A549 (cell line): Measurements from ENCODE around the gene TMEM82. TPM values are rescaled to one million over a fixed set of nuclear protein-coding genes. Genes with fewer than 3 reads are reported as not detected.

Experiments used
- ATAC-seq, 2 experiments: fragments of 200-7000 bp in 1 of 2; fragments of >200 bp in 1 of 2; cut with Nextera tagmentation in 1 of 2; cut with Tn5 transposase in 1 of 2; 3 replicates each; pipeline versions ENCODE4 v1.8.0 to v1.9.1; 2018 to 2020; ENCODE audit warnings: mild to moderate bottlenecking in 1 of 2, moderate library complexity in 1 of 2
- CTCF ChIA-PET: fragments of 300-600 bp; sonication (Branson Sonifier 250); formaldehyde crosslinking; extraction: SDS; loops from one replicate; lab custom pipeline; 2021; ENCODE audit warnings: antibody characterized with exemption, inconsistent platforms; lab: Yijun Ruan, JAX
- POLR2A ChIA-PET: fragments of 350-600 bp; formaldehyde crosslinking; extraction: SDS; loops from one replicate; lab custom pipeline; 2021; ENCODE audit warnings: antibody characterized with exemption, inconsistent platforms; lab: Yijun Ruan, JAX
- DNase-seq, 2 experiments: peaks; one replicate each; pipeline versions ENCODE4 v3.0.0 to v3.0.0-alpha.2; 2011 to 2016; ENCODE audit warnings: low read depth in 1 of 2, low spot score in 1 of 2
- FAIRE-seq: peaks from 2 replicates; lab custom pipeline; 2011; peaks lifted over from hg19 to GRCh38; lab: Jason Lieb, UNC
- H3K27ac ChIP-seq, 2 experiments: fragments of >200 bp; sonication (Bioruptor Twin); formaldehyde crosslinking; 3 replicates each; pipeline ENCODE4 v1.5.1; 2016 to 2017
- H3K4me1 ChIP-seq: fragments of >200 bp; sonication (Bioruptor Twin); formaldehyde crosslinking; 3 replicates; pipeline ENCODE4 v1.6.1; 2016
- H3K4me2 ChIP-seq: fragments of >200 bp; sonication (Bioruptor Twin); formaldehyde crosslinking; 3 replicates; pipeline ENCODE4 v1.6.1; 2016
- H3K4me3 ChIP-seq: fragments of >200 bp; sonication (Bioruptor Twin); formaldehyde crosslinking; 3 replicates; pipeline ENCODE4 v1.5.1; 2016
- H3K9me3 ChIP-seq: fragments of >200 bp; sonication (Bioruptor Twin); formaldehyde crosslinking; 3 replicates; pipeline ENCODE4 v1.6.1; 2016
- BHLHE40 ChIP-seq: IDR thresholded peaks from 2 replicates; pipeline ENCODE4 v1.6.1; 2012; ENCODE audit warnings: low read depth, low read length, inconsistent platforms
- ELK1 ChIP-seq: fragments of 150-350 bp; IDR thresholded peaks from 2 replicates; pipeline ENCODE4 v1.6.1; 2014; ENCODE audit warnings: low read depth, mild to moderate bottlenecking, low read length
- FOXS1 ChIP-seq: fragments of 250-450 bp; sonication (Bioruptor Pico); IDR thresholded peaks from 2 replicates; pipeline ENCODE4 v1.5.0; 2020; ENCODE audit warnings: mild to moderate bottlenecking, moderate library complexity
- HEYL ChIP-seq: fragments of 250-450 bp; sonication (Bioruptor Pico); IDR thresholded peaks from 2 replicates; pipeline ENCODE4 v1.8.0; 2021; ENCODE audit warnings: mild to moderate bottlenecking, moderate library complexity
- HOXA7 ChIP-seq: fragments of 250-450 bp; sonication (Bioruptor Pico); IDR thresholded peaks from 2 replicates; pipeline ENCODE4 v1.5.0; 2020; ENCODE audit warnings: mild to moderate bottlenecking, moderate library complexity
- HOXB5 ChIP-seq: fragments of 250-450 bp; sonication (Bioruptor Pico); IDR thresholded peaks from 2 replicates; pipeline ENCODE4 v1.5.0; 2020; ENCODE audit warnings: mild to moderate bottlenecking, moderate library complexity
- JUN ChIP-seq, 2 experiments: fragments of >200 bp; sonication (Bioruptor Twin); formaldehyde crosslinking; IDR thresholded peaks; 2 replicates in 1 of 2; 3 replicates in 1 of 2; pipeline ENCODE4 v1.6.1; 2016 to 2017
- JUNB ChIP-seq: fragments of >200 bp; sonication (Bioruptor Twin); formaldehyde crosslinking; IDR thresholded peaks from 2 replicates; pipeline ENCODE4 v1.6.1; 2016
- MAX ChIP-seq: IDR thresholded peaks from 2 replicates; pipeline ENCODE4 v1.6.1; 2012
- NFE2L2 ChIP-seq: fragments of 150-350 bp; conservative IDR thresholded peaks from 2 replicates; pipeline ENCODE4 v1.6.1; 2014; ENCODE audit warnings: low read length
- NR3C1 ChIP-seq: fragments of >200 bp; sonication (Bioruptor Twin); formaldehyde crosslinking; IDR thresholded peaks from 3 replicates; pipeline ENCODE4 v1.6.1; 2017
- PBX3 ChIP-seq: IDR thresholded peaks from 2 replicates; pipeline ENCODE4 v1.6.1; 2012
- POLR2AphosphoS2 ChIP-seq: conservative IDR thresholded peaks from 2 replicates; pipeline ENCODE4 v1.6.1; 2012; ENCODE audit warnings: low read length, improper control_type of control experiment, inconsistent platforms
- RAD21 ChIP-seq, 2 experiments: fragments of >200 bp in 1 of 2; sonication (Bioruptor Twin) in 1 of 2; formaldehyde crosslinking in 1 of 2; IDR thresholded peaks in 1 of 2; conservative IDR thresholded peaks in 1 of 2; 2 replicates in 1 of 2; 3 replicates in 1 of 2; pipeline ENCODE4 v1.6.1; 2012 to 2018; ENCODE audit warnings: inconsistent platforms in 1 of 2
- RARB ChIP-seq: fragments of 250-450 bp; sonication (Bioruptor Pico); IDR thresholded peaks from 2 replicates; pipeline ENCODE4 v1.8.0; 2021; ENCODE audit warnings: mild to moderate bottlenecking, moderate library complexity
- REST ChIP-seq: fragments of 200-600 bp; sonication (generic); IDR thresholded peaks from 2 replicates; pipeline ENCODE4 v1.6.1; 2016; ENCODE audit warnings: antibody characterized with exemption, mild to moderate bottlenecking, moderate library complexity
- TFCP2L1 ChIP-seq: fragments of 250-450 bp; sonication (Bioruptor Pico); IDR thresholded peaks from 2 replicates; pipeline ENCODE4 v1.5.0; 2021; ENCODE audit warnings: mild to moderate bottlenecking
- TP53 ChIP-seq: fragments of 250-450 bp; sonication (Bioruptor Pico); IDR thresholded peaks from 2 replicates; pipeline ENCODE4 v1.5.0; 2021; ENCODE audit warnings: mild to moderate bottlenecking, moderate library complexity
- ZC3H11A ChIP-seq: fragments of 450-650 bp; IDR thresholded peaks from 2 replicates; pipeline ENCODE4 v1.6.1; 2014; ENCODE audit warnings: antibody characterized with exemption, mild to moderate bottlenecking
- WGBS: methylation state at CpG from one replicate; pipeline ENCODE4 v1.1.6; 2017; ENCODE audit errors: missing lambda C conversion rate; 5-methylcytosine and 5-hydroxymethylcytosine counted together
- polyA plus RNA-seq, 4 experiments: library from polyadenylated mRNA; depleted of rRNA in 3 of 4; stranded (reverse); fragments of >200 nt; fragmentation: RNase III in 1 of 4; extraction: RNeasy Plus Mini Kit Qiagen cat#74134 plus additional on column Dnase treatment in 1 of 4; gene quantifications; 2 replicates in 3 of 4; 3 replicates in 1 of 4; pipeline ENCODE4 v1.2.3, GENCODE V29; 2011 to 2017

Gene TMEM82
- polyA plus RNA-seq, 2 of the 4 experiments (the other 2 are of a cell fraction): not detected

GRCh38 chr1:15728937-15729657 is 13.2 kb upstream of the TMEM82 start:
- DNase-seq (no peak), ATAC-seq (no peak), FAIRE-seq (no peak)
- POLR2A ChIA-PET: no interaction called here
- TF ChIP-seq BHLHE40 (no peak), FOXS1 (CRISPR knock-in tag) (no peak), PBX3 (no peak), NR3C1 (no peak)
- H3K4me3 ChIP-seq: no peak overlapping the region
- H3K4me2 ChIP-seq: no peak overlapping the region
- CTCF ChIA-PET: interaction anchor here (0.6 kb wide), 1 partner anchor 365 kb away, joined by 4 read pairs; no protein-coding TSS in a partner anchor
- H3K4me1 ChIP-seq: no peaks in the 10 kb centered on the region
- WGBS: 96% methylated on average over 19 of the region's 22 CpGs
- no peaks in the 10 kb centered on the region for H3K9me3 ChIP-seq
- no peak overlapping the region for H3K27ac ChIP-seq

- Histone ChIP-seq H3K4me2 (no peak overlapping the region), H3K4me1 (no peaks in the 10 kb centered on the region), H3K9me3 (no peaks in the 10 kb centered on the region), H3K27ac (no peak overlapping the region), H3K4me3 (no peak overlapping the region)
- CTCF ChIA-PET: interaction anchor here (1.1 to 3.2 kb wide), 2 partner anchors 10 to 12 kb away, joined by 3 to 26 read pairs; no protein-coding TSS in a partner anchor
- no peak for TF ChIP-seq NFE2L2
- no peak for TF ChIP-seq HOXA7 (CRISPR knock-in tag)
- TF ChIP-seq JUN (IDR thresholded peaks at IDR 0.05): no peak
- TF ChIP-seq ZC3H11A: no peak
- TF ChIP-seq MAX: no peak
- TF ChIP-seq POLR2AphosphoS2: no peak
- no peak for TF ChIP-seq TFCP2L1 (CRISPR knock-in tag)
- FAIRE-seq (no peak), ATAC-seq (no peak), DNase-seq (no peak)
- WGBS: 96% methylated on average over 5 of the region's 16 CpGs
- POLR2A ChIA-PET: no interaction called here
Observed at GRCh38 chr1:15730423-15730822, 11.9 kb upstream of the TMEM82 start.

- FAIRE-seq (no peak), DNase-seq (no peak), ATAC-seq (no peak)
- ChIA-PET POLR2A (no interaction called here), CTCF (interaction anchor here (1.1 to 3.2 kb wide), 2 partner anchors 10 to 13 kb away, joined by 3 to 26 read pairs; no protein-coding TSS in a partner anchor)
- H3K27ac ChIP-seq: no peak overlapping the region
- no peak overlapping the region for H3K4me2 ChIP-seq
- H3K9me3 ChIP-seq: no peaks in the 10 kb centered on the region
- H3K4me1 ChIP-seq: no peaks in the 10 kb centered on the region
- no peak overlapping the region for H3K4me3 ChIP-seq
- TF ChIP-seq ELK1: no peak
- no peak for TF ChIP-seq RAD21 (conservative IDR thresholded peaks at IDR 0.05 in 1 of 2, IDR thresholded peaks at IDR 0.05 in 1 of 2)
- no peak for TF ChIP-seq TP53 (CRISPR knock-in tag)
- no peak for TF ChIP-seq RARB (CRISPR knock-in tag)
- no peak for TF ChIP-seq HEYL
- no peak for TF ChIP-seq REST
- TF ChIP-seq JUNB: no peak
- no peak for TF ChIP-seq HOXB5
- WGBS: 96% methylated on average over 10 of the region's 16 CpGs
Observed at GRCh38 chr1:15730936-15731335, 11.4 kb upstream of the TMEM82 start.
